ENCODE data around the gene SLC6A4. TPM values are rescaled to one million over a fixed set of nuclear protein-coding genes. Genes with fewer than 3 reads are reported as not detected.

SLC6A4 gene
- total and polyA plus RNA-seq, 4 donors = 0.05 to 0.70 TPM; not detected in 2

- H3K4me1 ChIP-seq (ENCODE audit: control insufficient read depth in 4 of 4, insufficient read depth in 4 of 4, low read length in 3 of 4) = peaks cover 0 to 10% (median 3%) of the 10 kb centered on the region in 4 donors
- no peak for TF ChIP-seq HNF4A (conservative IDR thresholded peaks at IDR 0.05)
- no peak for TF ChIP-seq YY1 (IDR thresholded peaks at IDR 0.05)
- TF ChIP-seq EGR1 (IDR thresholded peaks at IDR 0.05; ENCODE audit: low read depth in 2 of 2) = no peak
- TF ChIP-seq NR2F2 (IDR thresholded peaks at IDR 0.05) = no peak
- no peak for TF ChIP-seq ATF3 (IDR thresholded peaks at IDR 0.05)
- TF ChIP-seq TAF1 (conservative IDR thresholded peaks at IDR 0.05) = no peak
- no peak for TF ChIP-seq FOXA2 (IDR thresholded peaks at IDR 0.05)
- TF ChIP-seq RAD21 (IDR thresholded peaks at IDR 0.05) = no peak
- TF ChIP-seq ZBTB33 (IDR thresholded peaks at IDR 0.05) = no peak
- TF ChIP-seq JUND (IDR thresholded peaks at IDR 0.05) = no peak
- TF ChIP-seq SP1 (IDR thresholded peaks at IDR 0.05) = no peak
- peaks cover 0 to 8% (median under 1%) of the 10 kb centered on the region in 4 donors for H3K36me3 ChIP-seq (ENCODE audit: control insufficient read depth in 4 of 4, insufficient read depth in 3 of 4, low read depth in 1 of 4, low read length in 3 of 4)
- no peak overlapping the region for H3K27ac ChIP-seq (ENCODE audit: low read depth in 1 of 2, low read length in 2 of 2)
- H3K9me3 ChIP-seq (ENCODE audit: control insufficient read depth in 4 of 4, low read length in 3 of 4) = no peaks in the 10 kb centered on the region
- H3K4me3 ChIP-seq (ENCODE audit: low read depth in 1 of 3, low read length in 3 of 3) = no peak overlapping the region
- no peaks in the 10 kb centered on the region for H3K27me3 ChIP-seq (ENCODE audit: control insufficient read depth in 4 of 4, insufficient read depth in 4 of 4, low read length in 3 of 4)
- 98% methylated on average over 4 of the region's 4 CpGs for WGBS
- DNase-seq (ENCODE audit: low spot score) = no peak
- H3K9ac ChIP-seq (ENCODE audit: low read depth in 1 of 2, low read length in 2 of 2) = no peak overlapping the region
Observed at GRCh38 chr17:30164531-30164930, 71.0 kb downstream of the SLC6A4 start.

GRCh38 chr17:30161601-30162000, 73.9 kb downstream of the SLC6A4 start:
- TF ChIP-seq YY1 (IDR thresholded peaks at IDR 0.05) (no peak), MAX (IDR thresholded peaks at IDR 0.05) (no peak), NR2F2 (IDR thresholded peaks at IDR 0.05) (no peak), ZBTB33 (IDR thresholded peaks at IDR 0.05) (no peak), RXRA (IDR thresholded peaks at IDR 0.05) (no peak), HNF4G (IDR thresholded peaks at IDR 0.05) (no peak), SP1 (IDR thresholded peaks at IDR 0.05) (no peak), RAD21 (IDR thresholded peaks at IDR 0.05) (no peak), EGR1 (IDR thresholded peaks at IDR 0.05; ENCODE audit: low read depth in 2 of 2) (no peak), CTCF (IDR thresholded peaks at IDR 0.05; ENCODE audit: low read depth, low read length, missing input control) (no peak), FOXA2 (IDR thresholded peaks at IDR 0.05) (no peak), GABPA (IDR thresholded peaks at IDR 0.05 in 1 of 2, conservative IDR thresholded peaks at IDR 0.05 in 1 of 2) (no peak), FOXA1 (IDR thresholded peaks at IDR 0.05) (no peak), REST (IDR thresholded peaks at IDR 0.05) (no peak)
- Histone ChIP-seq H3K9me3 (ENCODE audit: control insufficient read depth in 4 of 4, low read length in 3 of 4) (no peaks in the 10 kb centered on the region), H3K4me1 (ENCODE audit: control insufficient read depth in 4 of 4, insufficient read depth in 4 of 4, low read length in 3 of 4) (peaks cover 0 to 10% (median 3%) of the 10 kb centered on the region in 4 donors), H3K27ac (ENCODE audit: low read depth in 1 of 2, low read length in 2 of 2) (no peak overlapping the region), H3K4me3 (ENCODE audit: low read depth in 1 of 3, low read length in 3 of 3) (no peak overlapping the region), H3K9ac (ENCODE audit: low read depth in 1 of 2, low read length in 2 of 2) (no peak overlapping the region), H3K27me3 (ENCODE audit: control insufficient read depth in 4 of 4, insufficient read depth in 4 of 4, low read length in 3 of 4) (no peaks in the 10 kb centered on the region), H3K36me3 (ENCODE audit: control insufficient read depth in 4 of 4, insufficient read depth in 3 of 4, low read depth in 1 of 4, low read length in 3 of 4) (peaks cover 0 to 12% (median under 1%) of the 10 kb centered on the region in 4 donors)
- DNase-seq (ENCODE audit: low spot score) = no peak

All from liver (tissue), 9 donors.